ENCODE measurements around the gene TCF7L2.
A peak's percentile ranks its signal among the peaks of the same experiment; 100 is the strongest.

The TCF7L2 gene

GRCh38 chr10:113055458-113055857 lies 105.4 kb downstream of the TCF7L2 start:
- TF ChIP-seq CSRNP3 (CRISPR knock-in tag; IDR thresholded peaks at IDR 0.05) (no peak), BACH2 (CRISPR knock-in tag; IDR thresholded peaks at IDR 0.05; ENCODE audit: borderline replicate concordance) (no peak), ZC3H10 (CRISPR knock-in tag; IDR thresholded peaks at IDR 0.05) (no peak)
- no peak for ATAC-seq

DNA sequence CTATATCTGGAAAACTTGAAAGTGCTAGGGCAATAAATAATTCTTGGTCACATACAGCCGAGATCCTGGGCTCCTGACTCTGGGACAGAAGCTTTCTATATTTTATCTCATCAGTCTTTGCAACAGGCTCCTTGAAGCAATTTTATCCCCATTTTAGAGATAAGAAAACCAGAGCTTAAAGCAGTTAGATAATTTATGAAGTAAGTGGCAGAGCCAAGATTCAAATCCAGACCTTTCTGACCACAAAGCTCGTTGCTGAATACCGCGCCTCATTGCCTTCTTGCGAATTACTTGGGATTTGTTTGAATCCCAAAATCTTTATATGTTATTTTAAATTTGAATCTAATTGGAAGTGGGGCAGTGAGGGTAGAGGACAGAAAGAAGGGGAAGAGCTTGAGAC lies 106.0 kb downstream of the TCF7L2 start:
- no peak for ATAC-seq
- TF ChIP-seq CSDC2 (CRISPR knock-in tag; IDR thresholded peaks at IDR 0.05), result no peak
- TF ChIP-seq ZNF70 (CRISPR knock-in tag; IDR thresholded peaks at IDR 0.05), result no peak
- TF ChIP-seq ZNF565 (CRISPR knock-in tag; conservative IDR thresholded peaks at IDR 0.05; ENCODE audit: low read depth), result no peak
- TF ChIP-seq CREB5 (CRISPR knock-in tag; IDR thresholded peaks at IDR 0.05; ENCODE audit: low read depth), result 0 out of 2 replicates have a peak, but pooled peaks have one; percentile 12
- TF ChIP-seq OSR1 (CRISPR knock-in tag; IDR thresholded peaks at IDR 0.05), result no peak
- TF ChIP-seq, protein P1, sequence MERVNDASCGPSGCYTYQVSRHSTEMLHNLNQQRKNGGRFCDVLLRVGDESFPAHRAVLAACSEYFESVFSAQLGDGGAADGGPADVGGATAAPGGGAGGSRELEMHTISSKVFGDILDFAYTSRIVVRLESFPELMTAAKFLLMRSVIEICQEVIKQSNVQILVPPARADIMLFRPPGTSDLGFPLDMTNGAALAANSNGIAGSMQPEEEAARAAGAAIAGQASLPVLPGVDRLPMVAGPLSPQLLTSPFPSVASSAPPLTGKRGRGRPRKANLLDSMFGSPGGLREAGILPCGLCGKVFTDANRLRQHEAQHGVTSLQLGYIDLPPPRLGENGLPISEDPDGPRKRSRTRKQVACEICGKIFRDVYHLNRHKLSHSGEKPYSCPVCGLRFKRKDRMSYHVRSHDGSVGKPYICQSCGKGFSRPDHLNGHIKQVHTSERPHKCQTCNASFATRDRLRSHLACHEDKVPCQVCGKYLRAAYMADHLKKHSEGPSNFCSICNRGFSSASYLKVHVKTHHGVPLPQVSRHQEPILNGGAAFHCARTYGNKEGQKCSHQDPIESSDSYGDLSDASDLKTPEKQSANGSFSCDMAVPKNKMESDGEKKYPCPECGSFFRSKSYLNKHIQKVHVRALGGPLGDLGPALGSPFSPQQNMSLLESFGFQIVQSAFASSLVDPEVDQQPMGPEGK (CRISPR knock-in tag; IDR thresholded peaks at IDR 0.05; ENCODE audit: borderline replicate concordance), result no peak
- TF ChIP-seq RARB (CRISPR knock-in tag; IDR thresholded peaks at IDR 0.05), result no peak
- TF ChIP-seq ISL1 (CRISPR knock-in tag; IDR thresholded peaks at IDR 0.05), result peak; percentile 47
- no peak for TF ChIP-seq TSHZ2 (CRISPR knock-in tag; IDR thresholded peaks at IDR 0.05)
- no peak for TF ChIP-seq ZFP30 (CRISPR knock-in tag; IDR thresholded peaks at IDR 0.05)
- no peak for TF ChIP-seq GLIS3 (CRISPR knock-in tag; IDR thresholded peaks at IDR 0.05)

- peak; percentile 64 for ATAC-seq
- no peak for TF ChIP-seq CSDC2 (CRISPR knock-in tag; IDR thresholded peaks at IDR 0.05)
- TF ChIP-seq ISL1 (CRISPR knock-in tag; IDR thresholded peaks at IDR 0.05), result peak; percentile 66
- TF ChIP-seq, protein P1 (CRISPR knock-in tag; IDR thresholded peaks at IDR 0.05; ENCODE audit: borderline replicate concordance), result peak; percentile 82; the same call in 1 of the 2 replicates
These were observed 106.5 kb downstream of the TCF7L2 start for GRCh38 chr10:113056441-113057021.

GRCh38 chr10:113057948-113058522 lies 108.0 kb downstream of the TCF7L2 start:
- peak; percentile 15 for ATAC-seq
- TF ChIP-seq ZFP30 (CRISPR knock-in tag; IDR thresholded peaks at IDR 0.05) (no peak), TCF4 (CRISPR knock-in tag; IDR thresholded peaks at IDR 0.05; ENCODE audit: borderline replicate concordance) (no peak), RARB (CRISPR knock-in tag; IDR thresholded peaks at IDR 0.05) (no peak)

Data from SK-N-SH treated with all-trans-retinoic acid at 6 μM for 48 hours (cell line).